Gastroesophageal sphincter (tissue), 3 donors: ENCODE data around the gene CDC27.

ENCODE experiments used
- EP300 ChIP-seq: sonication (generic); formaldehyde crosslinking; IDR thresholded peaks from one replicate; pipeline ENCODE4 v1.6.1; 2017; ENCODE audit warnings: antibody characterized with exemption, mild to moderate bottlenecking
- POLR2A ChIP-seq, 2 donors: fragments of 450-650 bp; IDR thresholded peaks; one replicate each; pipeline ENCODE4 v1.6.1; 2017; ENCODE audit warnings: antibody characterized with exemption in 2 of 2, mild to moderate bottlenecking in 2 of 2, moderate library complexity in 1 of 2
- POLR2AphosphoS5 ChIP-seq: sonication (generic); formaldehyde crosslinking; IDR thresholded peaks from one replicate; pipeline ENCODE4 v1.6.1; 2017; ENCODE audit warnings: antibody characterized with exemption
- TF ChIP-seq, protein P1 (sequence below), 4 experiments: fragments of 200-600 bp in 2 of 4; fragments of 450-650 bp in 2 of 4; sonication (generic) in 1 of 4; IDR thresholded peaks; one replicate each; pipeline ENCODE4 v1.5.1; 2017 to 2019; ENCODE audit warnings: antibody characterized with exemption in 4 of 4, mild to moderate bottlenecking in 2 of 4, moderate library complexity in 2 of 4

- TF ChIP-seq, protein P1, sequence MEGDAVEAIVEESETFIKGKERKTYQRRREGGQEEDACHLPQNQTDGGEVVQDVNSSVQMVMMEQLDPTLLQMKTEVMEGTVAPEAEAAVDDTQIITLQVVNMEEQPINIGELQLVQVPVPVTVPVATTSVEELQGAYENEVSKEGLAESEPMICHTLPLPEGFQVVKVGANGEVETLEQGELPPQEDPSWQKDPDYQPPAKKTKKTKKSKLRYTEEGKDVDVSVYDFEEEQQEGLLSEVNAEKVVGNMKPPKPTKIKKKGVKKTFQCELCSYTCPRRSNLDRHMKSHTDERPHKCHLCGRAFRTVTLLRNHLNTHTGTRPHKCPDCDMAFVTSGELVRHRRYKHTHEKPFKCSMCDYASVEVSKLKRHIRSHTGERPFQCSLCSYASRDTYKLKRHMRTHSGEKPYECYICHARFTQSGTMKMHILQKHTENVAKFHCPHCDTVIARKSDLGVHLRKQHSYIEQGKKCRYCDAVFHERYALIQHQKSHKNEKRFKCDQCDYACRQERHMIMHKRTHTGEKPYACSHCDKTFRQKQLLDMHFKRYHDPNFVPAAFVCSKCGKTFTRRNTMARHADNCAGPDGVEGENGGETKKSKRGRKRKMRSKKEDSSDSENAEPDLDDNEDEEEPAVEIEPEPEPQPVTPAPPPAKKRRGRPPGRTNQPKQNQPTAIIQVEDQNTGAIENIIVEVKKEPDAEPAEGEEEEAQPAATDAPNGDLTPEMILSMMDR (IDR thresholded peaks at IDR 0.05), result no peak
- TF ChIP-seq EP300 (no peak), POLR2AphosphoS5 (no peak), POLR2A (IDR thresholded peaks at IDR 0.05) (no peak)
Measured at GRCh38 chr17:47220531-47220999, 31.5 kb upstream of the CDC27 start.
